Body of pancreas (tissue), 4 donors: ENCODE results near the gene ST7L. TPM values are rescaled to one million over a fixed set of nuclear protein-coding genes. Genes with fewer than 3 reads are reported as not detected.
A peak's percentile ranks its signal among the peaks of the same experiment; 100 is the strongest.

ENCODE experiments used
- ATAC-seq: fragments of 150-250 bp; one replicate; pipeline ENCODE4 v1.9.1; 2016
- DNase-seq, 4 donors: peaks; one replicate each; pipeline ENCODE4 v3.0.0-alpha.2; 2019
- H3K27ac ChIP-seq, 4 donors: fragments of 200-600 bp; sonication (generic); 1 replicate in 3 of 4; 2 replicates in 1 of 4; pipeline versions ENCODE4 v1.5.1 to v1.6.1; 2016 to 2019; ENCODE audit warnings: mild to moderate bottlenecking in 1 of 4, mixed read lengths in 1 of 4, moderate library complexity in 1 of 4
- H3K27me3 ChIP-seq, 2 donors: fragments of 200-600 bp; sonication (generic); one replicate each; pipeline ENCODE4 v1.6.0; 2016; ENCODE audit warnings: mild to moderate bottlenecking in 1 of 2
- H3K36me3 ChIP-seq, 2 donors: fragments of 200-600 bp; sonication (generic); replicated peaks in 1 of 2; 2 replicates each; pipeline ENCODE4 v1.5.1; 2016; ENCODE audit warnings: low read depth in 2 of 2; ENCODE audit not compliant: insufficient read depth in 1 of 2
- H3K4me1 ChIP-seq: fragments of 200-600 bp; sonication (generic); one replicate; pipeline ENCODE4 v1.6.0; 2016
- H3K4me3 ChIP-seq, 2 donors: fragments of 200-600 bp; sonication (generic); 1 replicate in 1 of 2; 2 replicates in 1 of 2; pipeline ENCODE4 v1.5.1; 2016 to 2019
- H3K9me3 ChIP-seq, 3 donors: fragments of 200-600 bp; sonication (generic); 1 replicate in 2 of 3; 2 replicates in 1 of 3; pipeline ENCODE4 v1.5.1; 2016
- POLR2A ChIP-seq, 3 donors: fragments of 450-650 bp; IDR thresholded peaks; one replicate each; pipeline ENCODE4 v1.6.1; 2016; ENCODE audit warnings: antibody characterized with exemption in 3 of 3, mild to moderate bottlenecking in 2 of 3
- WGBS, 2 donors: methylation state at CpG; one replicate each; pipeline ENCODE4 v1.1.5; 2017; 5-methylcytosine and 5-hydroxymethylcytosine counted together
- intact Hi-C: fragments of 100-400 bp; cut with DNase I; formaldehyde crosslinking; loops from one replicate; pipeline ENCODE4 v1.15.1; 2023
- total RNA-seq, 2 donors: library from RNA; depleted of rRNA; stranded (reverse); fragments of >200 nt; gene quantifications; one replicate each; pipeline ENCODE4 v1.1.0, GENCODE V29; 2016
- TF ChIP-seq, protein P1 (sequence below), 7 experiments: fragments of 450-650 bp in 4 of 7; fragments of 200-600 bp in 3 of 7; sonication (generic) in 3 of 7; IDR thresholded peaks; one replicate each; pipeline ENCODE4 v1.5.1; 2016 to 2019; ENCODE audit warnings: antibody characterized with exemption in 7 of 7

The ST7L gene, protein sequence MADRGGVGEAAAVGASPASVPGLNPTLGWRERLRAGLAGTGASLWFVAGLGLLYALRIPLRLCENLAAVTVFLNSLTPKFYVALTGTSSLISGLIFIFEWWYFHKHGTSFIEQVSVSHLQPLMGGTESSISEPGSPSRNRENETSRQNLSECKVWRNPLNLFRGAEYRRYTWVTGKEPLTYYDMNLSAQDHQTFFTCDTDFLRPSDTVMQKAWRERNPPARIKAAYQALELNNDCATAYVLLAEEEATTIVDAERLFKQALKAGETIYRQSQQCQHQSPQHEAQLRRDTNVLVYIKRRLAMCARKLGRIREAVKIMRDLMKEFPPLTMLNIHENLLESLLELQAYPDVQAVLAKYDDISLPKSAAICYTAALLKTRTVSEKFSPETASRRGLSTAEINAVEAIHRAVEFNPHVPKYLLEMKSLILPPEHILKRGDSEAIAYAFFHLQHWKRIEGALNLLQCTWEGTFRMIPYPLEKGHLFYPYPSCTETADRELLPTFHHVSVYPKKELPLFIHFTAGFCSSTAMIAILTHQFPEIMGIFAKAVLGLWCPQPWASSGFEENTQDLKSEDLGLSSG
- total RNA-seq: 10 to 100 TPM in 1 of 2 donors, 1 to 10 TPM in 1; 9.6 to 22.3 TPM

DNA sequence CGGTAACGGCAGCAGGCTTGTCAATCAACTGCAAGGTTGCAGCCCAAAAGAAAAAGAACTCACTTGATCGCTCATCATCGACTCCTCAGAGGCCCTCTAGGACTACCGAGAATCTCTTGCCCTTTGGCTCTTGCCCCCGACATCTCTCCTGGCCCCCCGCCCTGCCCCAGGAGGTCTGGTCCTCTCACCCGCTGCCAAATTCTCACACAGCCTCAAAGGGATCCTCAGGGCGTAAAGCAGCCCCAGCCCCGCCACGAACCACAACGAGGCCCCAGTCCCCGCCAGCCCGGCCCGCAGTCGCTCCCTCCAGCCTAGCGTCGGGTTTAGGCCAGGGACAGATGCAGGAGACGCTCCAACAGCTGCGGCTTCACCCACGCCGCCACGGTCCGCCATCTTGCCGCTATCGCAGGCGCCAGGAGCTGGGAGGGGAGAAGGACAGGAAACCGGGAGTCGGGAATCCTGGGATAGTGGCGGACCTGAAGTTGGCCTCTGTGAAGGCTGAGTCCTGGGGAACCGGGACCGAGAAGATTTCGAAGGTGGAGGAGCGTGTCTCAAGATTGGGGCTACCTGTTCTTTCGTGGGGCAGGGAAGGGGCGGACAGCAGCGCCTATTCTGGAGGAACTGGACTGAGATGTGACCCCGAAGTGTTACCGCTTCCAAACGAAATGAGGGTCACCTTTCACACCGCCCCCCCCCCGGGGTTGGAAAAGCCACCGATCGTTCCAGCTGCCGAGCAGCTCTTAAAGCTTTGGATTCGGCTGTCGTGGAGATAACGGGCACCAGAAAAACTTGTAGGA, at the start of gene ST7L:
Gene ST7L, minus strand, starts transcription at position 421 of the 797 bp plus-strand sequence. Its CDS starts 28 bp downstream, at position 393.
- H3K9me3 ChIP-seq: no peaks in the 10 kb centered on the region
- H3K27ac ChIP-seq: peak within 1 kb of the TSS; percentile 90 to 98 (median 96)
- intact Hi-C loops: no loop called here
- H3K36me3 ChIP-seq: no peaks in the 10 kb centered on the region
- TF ChIP-seq, protein P1, sequence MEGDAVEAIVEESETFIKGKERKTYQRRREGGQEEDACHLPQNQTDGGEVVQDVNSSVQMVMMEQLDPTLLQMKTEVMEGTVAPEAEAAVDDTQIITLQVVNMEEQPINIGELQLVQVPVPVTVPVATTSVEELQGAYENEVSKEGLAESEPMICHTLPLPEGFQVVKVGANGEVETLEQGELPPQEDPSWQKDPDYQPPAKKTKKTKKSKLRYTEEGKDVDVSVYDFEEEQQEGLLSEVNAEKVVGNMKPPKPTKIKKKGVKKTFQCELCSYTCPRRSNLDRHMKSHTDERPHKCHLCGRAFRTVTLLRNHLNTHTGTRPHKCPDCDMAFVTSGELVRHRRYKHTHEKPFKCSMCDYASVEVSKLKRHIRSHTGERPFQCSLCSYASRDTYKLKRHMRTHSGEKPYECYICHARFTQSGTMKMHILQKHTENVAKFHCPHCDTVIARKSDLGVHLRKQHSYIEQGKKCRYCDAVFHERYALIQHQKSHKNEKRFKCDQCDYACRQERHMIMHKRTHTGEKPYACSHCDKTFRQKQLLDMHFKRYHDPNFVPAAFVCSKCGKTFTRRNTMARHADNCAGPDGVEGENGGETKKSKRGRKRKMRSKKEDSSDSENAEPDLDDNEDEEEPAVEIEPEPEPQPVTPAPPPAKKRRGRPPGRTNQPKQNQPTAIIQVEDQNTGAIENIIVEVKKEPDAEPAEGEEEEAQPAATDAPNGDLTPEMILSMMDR (IDR thresholded peaks at IDR 0.05): peak in 1 of 7 experiments; percentile 15
- peak in 1 of 3 donors; percentile 30 for TF ChIP-seq POLR2A (IDR thresholded peaks at IDR 0.05)
- DNase-seq (peak; percentile 72 to 86 (median 78)), ATAC-seq (peak; percentile 82)
- 0% methylated on average over 21 to 48 of the region's 48 CpGs for WGBS, 2 donors
- peak within 1 kb of the TSS; percentile 59 to 82 for H3K4me3 ChIP-seq
- no peaks in the 10 kb centered on the region for H3K27me3 ChIP-seq
- H3K4me1 ChIP-seq: peaks cover 30% of the 10 kb centered on the region

DNA sequence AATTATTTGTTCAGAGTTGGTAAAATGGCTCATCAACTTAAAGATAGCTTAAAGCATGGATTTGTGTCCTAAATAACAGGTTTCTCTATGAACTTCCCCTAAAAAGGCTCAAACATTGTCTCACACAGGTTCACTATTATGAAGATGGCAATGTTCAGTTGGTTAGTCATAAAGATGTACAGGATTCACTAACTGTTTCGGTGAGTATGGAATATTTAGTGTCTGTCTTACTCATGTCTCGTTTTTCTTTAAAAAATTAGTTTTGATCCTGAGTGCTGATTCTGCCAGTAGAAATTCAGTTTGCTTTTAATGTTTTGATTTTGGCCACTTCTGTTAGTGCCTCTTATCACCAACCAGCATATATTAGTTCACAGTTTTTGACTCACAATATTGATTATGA, 48.0 kb upstream of the ST7L start:
- ATAC-seq (no peak), DNase-seq (no peak)
- intact Hi-C loops: no loop called here
- peaks cover 0 to 27% of the 10 kb centered on the region in 2 donors for H3K36me3 ChIP-seq
- H3K27me3 ChIP-seq: no peaks in the 10 kb centered on the region
- 89 to 92% methylated on average over 2 of the region's 2 CpGs for WGBS, 2 donors
- H3K27ac ChIP-seq: no peak overlapping the region
- H3K4me3 ChIP-seq: no peak overlapping the region
- no peaks in the 10 kb centered on the region for H3K9me3 ChIP-seq
- no peaks in the 10 kb centered on the region for H3K4me1 ChIP-seq
- no peak for TF ChIP-seq POLR2A (IDR thresholded peaks at IDR 0.05)
- TF ChIP-seq, protein P1 (IDR thresholded peaks at IDR 0.05): no peak

GRCh38 chr1:112665857-112666256, 46.9 kb upstream of the ST7L start:
- TF ChIP-seq, protein P1 (IDR thresholded peaks at IDR 0.05): no peak
- no peak for TF ChIP-seq POLR2A (IDR thresholded peaks at IDR 0.05)
- Histone ChIP-seq H3K27ac (no peak overlapping the region), H3K4me1 (no peaks in the 10 kb centered on the region), H3K36me3 (peaks cover 0 to 34% of the 10 kb centered on the region in 2 donors), H3K9me3 (no peaks in the 10 kb centered on the region), H3K27me3 (no peaks in the 10 kb centered on the region), H3K4me3 (no peak overlapping the region)
- 89 to 90% methylated on average over 3 of the region's 3 CpGs for WGBS, 2 donors
- no peak for DNase-seq
- intact Hi-C loops: no loop called here
- no peak for ATAC-seq

- H3K36me3 ChIP-seq: peaks cover 0 to 14% of the 10 kb centered on the region in 2 donors
- no peak for TF ChIP-seq POLR2A (IDR thresholded peaks at IDR 0.05)
- TF ChIP-seq, protein P1 (IDR thresholded peaks at IDR 0.05): no peak
- ATAC-seq (no peak), DNase-seq (no peak)
- no peaks in the 10 kb centered on the region for H3K9me3 ChIP-seq
- H3K4me3 ChIP-seq: no peak overlapping the region
- 100% methylated on average over 1 of the region's 1 CpG for WGBS, 2 donors
- intact Hi-C loops: no loop called here
- no peak overlapping the region for H3K27ac ChIP-seq
- peaks cover 1% of the 10 kb centered on the region for H3K4me1 ChIP-seq
- H3K27me3 ChIP-seq: no peaks in the 10 kb centered on the region
Observed at GRCh38 chr1:112651205-112651604, 32.3 kb upstream of the ST7L start.
